Measurements from ENCODE around the gene MAP4. TPM values are rescaled to one million over a fixed set of nuclear protein-coding genes. Genes with fewer than 3 reads are reported as not detected.

MAP4 gene
- polyA plus RNA-seq, 4 donors = 30.0 to 74.2 (median 55.7) TPM

DNA sequence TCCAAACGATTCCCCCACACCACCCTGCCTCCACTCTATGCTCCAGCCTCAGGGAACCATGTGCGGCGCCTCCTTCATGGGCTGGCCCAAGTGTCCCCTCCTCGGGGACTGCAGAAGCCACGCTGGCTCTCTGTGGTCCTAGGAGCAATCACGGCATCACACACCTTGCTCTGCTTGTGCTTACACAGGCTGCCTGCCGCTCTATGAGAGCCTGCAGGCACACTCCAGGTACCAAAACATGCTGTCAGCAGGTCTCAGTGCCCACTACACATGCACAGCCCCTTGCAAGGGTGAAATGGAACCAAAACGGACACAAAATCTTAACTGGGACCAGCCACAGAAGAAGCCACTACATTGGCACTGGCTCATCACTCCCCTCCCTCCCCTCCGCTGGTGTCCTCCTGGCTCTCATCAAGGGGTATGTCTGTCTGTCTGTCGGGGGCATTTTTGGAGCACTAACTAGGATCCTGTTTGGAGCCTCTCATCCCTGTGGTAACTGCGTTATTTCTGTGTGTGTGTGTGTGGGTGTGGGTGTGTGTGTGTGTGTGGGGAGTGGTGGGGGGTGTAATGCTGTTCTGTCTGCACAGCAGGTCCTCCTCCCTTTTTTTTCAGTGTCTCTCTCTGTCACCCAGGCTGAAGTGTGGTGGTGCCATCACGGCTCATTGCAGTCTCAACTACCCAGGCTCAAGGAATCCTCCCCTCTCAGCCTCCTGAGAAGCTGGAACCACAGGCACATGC is 152.7 kb downstream of the MAP4 start:
- H3K27ac ChIP-seq (ENCODE audit: low read depth in 1 of 3, low read length in 2 of 3) = no peak overlapping the region
- no peaks in the 10 kb centered on the region for H3K4me1 ChIP-seq (ENCODE audit: control insufficient read depth in 3 of 3, insufficient read depth in 2 of 3, low read depth in 1 of 3, low read length in 2 of 3)
- H3K4me3 ChIP-seq (ENCODE audit: low read depth in 1 of 3, low read length in 3 of 3) = no peak overlapping the region
- 94 to 96% (median 94%) methylated on average over 12 of the region's 12 CpGs for WGBS, 3 donors
- H3K9me3 ChIP-seq (ENCODE audit: control insufficient read depth in 2 of 2, insufficient read depth in 1 of 2, low read depth in 1 of 2, low read length in 1 of 2) = no peaks in the 10 kb centered on the region
- DNase-seq (no peak), FAIRE-seq (no peak)
- peaks cover 5 to 64% (median 12%) of the 10 kb centered on the region in 3 donors for H3K36me3 ChIP-seq (ENCODE audit: control insufficient read depth in 3 of 3, insufficient read depth in 2 of 3, low read depth in 1 of 3, low read length in 3 of 3)
- no peaks in the 10 kb centered on the region for H3K27me3 ChIP-seq (ENCODE audit: control insufficient read depth in 3 of 3, insufficient read depth in 3 of 3, low read length in 3 of 3)

DNA sequence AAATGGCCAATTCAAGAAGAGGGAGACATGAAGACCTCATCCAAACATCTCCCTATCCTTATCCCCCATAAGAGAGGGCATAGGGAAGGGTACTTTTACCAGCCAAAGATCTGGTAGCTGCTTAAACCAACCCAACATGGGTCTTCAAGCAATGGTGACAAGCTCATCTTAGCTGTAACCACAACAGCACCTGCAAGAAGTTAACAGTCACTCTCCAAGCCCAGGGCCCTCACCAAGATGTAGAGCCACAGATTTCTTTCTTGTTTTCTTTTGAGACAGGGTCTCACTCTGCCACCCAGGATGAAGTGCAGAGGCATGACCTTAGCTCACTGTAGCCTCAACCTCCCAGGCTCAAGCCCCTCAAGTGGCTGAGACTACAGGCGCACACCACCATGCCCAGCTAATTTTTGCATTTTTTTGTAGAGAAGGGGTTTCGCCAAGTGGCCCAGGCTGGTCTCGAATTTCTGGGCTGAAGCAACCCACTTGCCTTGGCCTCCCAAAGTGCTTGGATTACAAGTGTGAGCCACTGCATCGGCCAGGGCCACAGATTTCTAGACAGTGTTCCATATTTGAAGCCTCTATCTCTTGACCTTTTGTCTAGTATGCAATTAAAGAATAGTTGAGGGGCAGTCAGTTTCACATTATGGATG is 156.1 kb downstream of the MAP4 start:
- no peak for FAIRE-seq
- no peak for DNase-seq
- H3K4me1 ChIP-seq (ENCODE audit: control insufficient read depth in 3 of 3, insufficient read depth in 2 of 3, low read depth in 1 of 3, low read length in 2 of 3) = no peaks in the 10 kb centered on the region

DNA sequence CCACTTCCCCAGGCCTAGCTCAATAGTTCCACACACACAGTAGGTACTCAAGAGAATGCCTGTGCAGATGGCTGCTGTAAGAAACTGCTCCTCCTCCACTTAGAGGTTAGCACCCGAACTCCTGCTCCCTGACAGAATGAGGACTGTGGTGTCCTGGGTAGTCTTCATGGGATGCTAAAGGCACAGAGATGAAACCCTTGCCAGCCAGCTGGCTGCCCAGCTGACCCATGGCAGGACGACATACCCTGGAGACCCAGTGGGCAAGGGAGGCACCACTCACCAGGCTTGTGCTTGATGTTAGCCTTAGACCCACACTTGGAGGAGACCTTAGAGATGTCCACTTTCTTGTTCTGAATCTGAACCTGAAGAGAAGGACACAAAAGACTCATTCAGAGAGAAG is 159.1 kb downstream of the MAP4 start:
- 88 to 98% (median 90%) methylated on average over 2 of the region's 2 CpGs for WGBS, 3 donors
- no peak for DNase-seq
- H3K9me3 ChIP-seq (ENCODE audit: control insufficient read depth in 2 of 2, insufficient read depth in 1 of 2, low read depth in 1 of 2, low read length in 1 of 2) = no peaks in the 10 kb centered on the region
- H3K36me3 ChIP-seq (ENCODE audit: control insufficient read depth in 3 of 3, insufficient read depth in 2 of 3, low read depth in 1 of 3, low read length in 3 of 3) = peaks cover 14 to 73% (median 15%) of the 10 kb centered on the region in 3 donors
- no peak for FAIRE-seq
- no peak overlapping the region for H3K4me3 ChIP-seq (ENCODE audit: low read depth in 1 of 3, low read length in 3 of 3)
- no peaks in the 10 kb centered on the region for H3K4me1 ChIP-seq (ENCODE audit: control insufficient read depth in 3 of 3, insufficient read depth in 2 of 3, low read depth in 1 of 3, low read length in 2 of 3)
- H3K27ac ChIP-seq (ENCODE audit: low read depth in 1 of 3, low read length in 2 of 3) = no peak overlapping the region
- H3K27me3 ChIP-seq (ENCODE audit: control insufficient read depth in 3 of 3, insufficient read depth in 3 of 3, low read length in 3 of 3) = no peaks in the 10 kb centered on the region

More for the DNA sequence above, 156.1 kb downstream of the MAP4 start:
- no peak overlapping the region for H3K27ac ChIP-seq (ENCODE audit: low read depth in 1 of 3, low read length in 2 of 3)
- no peaks in the 10 kb centered on the region for H3K27me3 ChIP-seq (ENCODE audit: control insufficient read depth in 3 of 3, insufficient read depth in 3 of 3, low read length in 3 of 3)
- H3K9me3 ChIP-seq (ENCODE audit: control insufficient read depth in 2 of 2, insufficient read depth in 1 of 2, low read depth in 1 of 2, low read length in 1 of 2) = no peaks in the 10 kb centered on the region
- 92 to 97% (median 93%) methylated on average over 4 of the region's 4 CpGs for WGBS, 3 donors
- H3K4me3 ChIP-seq (ENCODE audit: low read depth in 1 of 3, low read length in 3 of 3) = no peak overlapping the region
- H3K36me3 ChIP-seq (ENCODE audit: control insufficient read depth in 3 of 3, insufficient read depth in 2 of 3, low read depth in 1 of 3, low read length in 3 of 3) = peaks cover 5 to 65% (median 9%) of the 10 kb centered on the region in 3 donors

- Histone ChIP-seq H3K4me1 (ENCODE audit: control insufficient read depth in 3 of 3, insufficient read depth in 2 of 3, low read depth in 1 of 3, low read length in 2 of 3) (no peaks in the 10 kb centered on the region), H3K4me3 (ENCODE audit: low read depth in 1 of 3, low read length in 3 of 3) (no peak overlapping the region), H3K9me3 (ENCODE audit: control insufficient read depth in 2 of 2, insufficient read depth in 1 of 2, low read depth in 1 of 2, low read length in 1 of 2) (no peaks in the 10 kb centered on the region), H3K36me3 (ENCODE audit: control insufficient read depth in 3 of 3, insufficient read depth in 2 of 3, low read depth in 1 of 3, low read length in 3 of 3) (peaks cover 14 to 78% (median 15%) of the 10 kb centered on the region in 3 donors), H3K27ac (ENCODE audit: low read depth in 1 of 3, low read length in 2 of 3) (no peak overlapping the region), H3K27me3 (ENCODE audit: control insufficient read depth in 3 of 3, insufficient read depth in 3 of 3, low read length in 3 of 3) (no peaks in the 10 kb centered on the region)
- DNase-seq (no peak), FAIRE-seq (no peak)
- 92 to 94% (median 94%) methylated on average over 11 of the region's 11 CpGs for WGBS, 3 donors
Measured at GRCh38 chr3:47856669-47857068, 159.5 kb downstream of the MAP4 start.

DNA sequence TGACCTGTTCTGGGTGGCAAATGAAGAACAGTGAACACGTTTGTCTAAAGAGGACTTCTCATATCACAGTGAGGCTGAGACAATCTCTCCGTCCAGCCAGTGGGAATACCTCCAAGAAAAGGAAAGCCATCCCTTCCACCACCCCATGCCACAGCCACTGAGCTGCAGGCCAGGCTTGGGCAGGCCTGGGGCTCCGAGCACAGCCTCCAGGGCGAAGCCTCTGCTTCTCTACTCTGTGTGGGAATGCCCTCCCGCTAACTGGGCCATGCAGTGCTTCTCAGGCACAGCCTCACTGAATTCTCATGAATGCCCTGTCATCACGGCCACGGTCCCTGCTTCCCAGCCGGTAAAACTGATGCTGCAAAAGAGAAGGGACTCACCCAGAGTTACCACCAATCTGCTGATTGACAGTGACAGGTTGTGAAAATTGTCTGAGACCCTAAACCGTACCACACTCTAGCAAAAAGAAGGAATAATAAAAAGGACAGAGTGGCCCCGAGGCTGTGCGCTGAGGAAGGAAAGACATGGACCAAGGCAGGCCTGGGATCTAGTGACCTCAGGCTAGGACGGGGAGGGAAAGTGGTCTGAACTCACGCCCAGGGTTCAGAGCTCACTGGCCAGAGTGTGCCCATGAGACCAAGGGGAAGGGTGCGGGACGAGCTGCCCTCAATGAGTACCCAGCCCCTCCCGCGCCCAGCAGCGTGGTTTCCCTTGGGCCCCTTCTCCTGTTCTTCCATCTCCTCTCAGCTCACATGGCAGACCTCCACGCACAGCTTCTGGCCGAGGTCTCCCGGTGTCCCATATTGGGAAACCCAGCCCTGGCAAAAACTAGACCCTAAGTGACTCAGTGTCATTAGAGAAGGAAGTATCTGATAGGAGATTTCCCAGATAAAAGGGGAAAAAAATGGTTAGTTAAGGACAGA is 160.5 kb downstream of the MAP4 start:
- DNase-seq = no peak
- no peaks in the 10 kb centered on the region for H3K4me1 ChIP-seq (ENCODE audit: control insufficient read depth in 3 of 3, insufficient read depth in 2 of 3, low read depth in 1 of 3, low read length in 2 of 3)
- no peak for FAIRE-seq
- WGBS, 3 donors = 93 to 96% (median 93%) methylated on average over 21 of the region's 21 CpGs
- peaks cover 14 to 82% (median 15%) of the 10 kb centered on the region in 3 donors for H3K36me3 ChIP-seq (ENCODE audit: control insufficient read depth in 3 of 3, insufficient read depth in 2 of 3, low read depth in 1 of 3, low read length in 3 of 3)
- no peaks in the 10 kb centered on the region for H3K9me3 ChIP-seq (ENCODE audit: control insufficient read depth in 2 of 2, insufficient read depth in 1 of 2, low read depth in 1 of 2, low read length in 1 of 2)
- no peak overlapping the region for H3K27ac ChIP-seq (ENCODE audit: low read depth in 1 of 3, low read length in 2 of 3)
- H3K4me3 ChIP-seq (ENCODE audit: low read depth in 1 of 3, low read length in 3 of 3) = no peak overlapping the region
- H3K27me3 ChIP-seq (ENCODE audit: control insufficient read depth in 3 of 3, insufficient read depth in 3 of 3, low read length in 3 of 3) = no peaks in the 10 kb centered on the region

- 90 to 93% (median 92%) methylated on average over 14 of the region's 14 CpGs for WGBS, 3 donors
- H3K9me3 ChIP-seq (ENCODE audit: control insufficient read depth in 2 of 2, insufficient read depth in 1 of 2, low read depth in 1 of 2, low read length in 1 of 2) = no peaks in the 10 kb centered on the region
- no peaks in the 10 kb centered on the region for H3K27me3 ChIP-seq (ENCODE audit: control insufficient read depth in 3 of 3, insufficient read depth in 3 of 3, low read length in 3 of 3)
- DNase-seq (no peak), FAIRE-seq (no peak)
- no peak overlapping the region for H3K27ac ChIP-seq (ENCODE audit: low read depth in 1 of 3, low read length in 2 of 3)
- no peak overlapping the region for H3K4me3 ChIP-seq (ENCODE audit: low read depth in 1 of 3, low read length in 3 of 3)
- H3K4me1 ChIP-seq (ENCODE audit: control insufficient read depth in 3 of 3, insufficient read depth in 2 of 3, low read depth in 1 of 3, low read length in 2 of 3) = no peaks in the 10 kb centered on the region
- H3K36me3 ChIP-seq (ENCODE audit: control insufficient read depth in 3 of 3, insufficient read depth in 2 of 3, low read depth in 1 of 3, low read length in 3 of 3) = peaks cover 14 to 86% (median 18%) of the 10 kb centered on the region in 3 donors
Measured at GRCh38 chr3:47854720-47855455, 161.3 kb downstream of the MAP4 start.

DNA sequence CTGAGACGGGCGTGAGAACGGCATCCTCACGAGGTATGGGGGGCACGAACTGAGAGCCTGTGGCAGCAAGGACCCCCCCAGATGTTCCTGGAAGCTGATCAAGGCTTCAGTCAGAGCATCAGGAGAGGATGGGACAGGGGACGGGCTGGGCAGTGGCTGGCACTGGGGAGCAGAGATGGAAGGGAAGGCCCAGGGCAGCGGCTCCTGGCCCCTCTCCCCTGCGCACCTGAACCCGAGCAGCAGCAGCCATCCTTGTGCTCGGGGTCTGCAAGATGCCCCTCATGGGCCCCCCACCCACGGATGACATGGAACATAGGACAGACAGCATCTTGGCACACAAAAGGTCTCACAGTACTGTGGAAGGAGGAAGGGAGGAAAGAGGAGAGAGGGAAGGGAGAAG is 161.9 kb downstream of the MAP4 start:
- H3K36me3 ChIP-seq (ENCODE audit: control insufficient read depth in 3 of 3, insufficient read depth in 2 of 3, low read depth in 1 of 3, low read length in 3 of 3) = peaks cover 13 to 92% (median 18%) of the 10 kb centered on the region in 3 donors
- no peak for FAIRE-seq
- no peaks in the 10 kb centered on the region for H3K9me3 ChIP-seq (ENCODE audit: control insufficient read depth in 2 of 2, insufficient read depth in 1 of 2, low read depth in 1 of 2, low read length in 1 of 2)
- H3K27me3 ChIP-seq (ENCODE audit: control insufficient read depth in 3 of 3, insufficient read depth in 3 of 3, low read length in 3 of 3) = no peaks in the 10 kb centered on the region
- no peaks in the 10 kb centered on the region for H3K4me1 ChIP-seq (ENCODE audit: control insufficient read depth in 3 of 3, insufficient read depth in 2 of 3, low read depth in 1 of 3, low read length in 2 of 3)
- 91 to 97% (median 95%) methylated on average over 11 of the region's 11 CpGs for WGBS, 3 donors
- H3K4me3 ChIP-seq (ENCODE audit: low read depth in 1 of 3, low read length in 3 of 3) = no peak overlapping the region
- no peak for DNase-seq
- no peak overlapping the region for H3K27ac ChIP-seq (ENCODE audit: low read depth in 1 of 3, low read length in 2 of 3)
